ENCODE measurements around the gene ITGB1. TPM values are rescaled to one million over a fixed set of nuclear protein-coding genes. Genes with fewer than 3 reads are reported as not detected.
A peak's percentile ranks its signal among the peaks of the same experiment; 100 is the strongest.
"Not testable (repeated sequence)": the region's sequence is repeated elsewhere in the genome, so short reads cannot be mapped to it uniquely, and the experiment has no call there.

ITGB1 gene
- total RNA-seq = 100 to 1,000 TPM in 3 of 4 donors, 10 to 100 TPM in 1; 70.5 to 323 (median 161) TPM

DNA sequence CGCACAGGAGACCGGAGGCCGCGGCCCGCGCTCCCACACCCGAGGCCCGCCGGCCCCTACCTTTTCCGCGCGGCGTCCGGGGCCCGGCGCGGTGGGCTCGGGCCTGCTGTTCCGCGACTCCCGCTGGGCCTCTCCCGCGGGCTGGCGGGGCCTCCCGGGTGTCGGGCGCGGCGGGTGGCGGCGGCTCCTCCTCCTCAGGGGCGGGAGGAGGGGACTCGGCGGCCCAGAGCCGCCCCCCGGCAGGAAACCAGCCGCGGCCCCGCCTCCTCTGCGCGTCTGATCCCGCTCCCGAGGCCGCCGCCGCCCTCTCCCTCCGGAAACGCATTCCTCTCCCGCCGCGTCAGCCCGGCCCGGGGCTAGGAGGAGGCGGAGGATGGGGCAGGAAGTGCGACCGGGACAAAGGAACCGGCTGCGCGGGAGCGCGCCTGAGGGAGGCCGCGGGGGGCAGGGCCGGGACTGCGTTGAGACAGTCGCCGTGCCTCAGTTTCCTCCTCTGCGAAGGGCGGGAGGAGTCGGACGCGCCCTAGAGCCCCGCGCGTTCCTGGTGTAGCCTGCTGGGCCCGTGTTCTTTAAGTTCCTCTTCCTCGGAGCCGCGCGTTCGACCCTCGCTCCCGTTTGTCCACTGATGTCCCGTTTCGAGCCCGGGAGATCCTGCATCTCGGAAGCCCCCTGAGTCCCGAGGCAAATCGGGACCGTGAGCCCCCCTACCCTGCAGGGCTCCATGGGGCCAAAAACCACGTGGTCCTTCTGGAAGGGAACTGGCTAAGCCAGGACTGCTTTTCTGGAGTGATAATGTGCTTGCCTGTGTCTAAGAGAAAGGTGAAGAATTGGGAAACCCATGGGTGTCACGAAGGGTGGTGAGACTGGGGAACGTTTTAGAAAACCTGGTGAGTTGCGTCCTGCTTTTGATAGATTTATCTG, at the start of gene ITGB1:
Gene ITGB1, minus strand, starts transcription at position 146 of the 921 bp plus-strand sequence. CDS start 22,672 bp downstream, outside the sequence.
- H3K4me1 ChIP-seq = peaks cover 19 to 85% (median 30%) of the 10 kb centered on the region in 3 donors
- TF ChIP-seq, protein P1, sequence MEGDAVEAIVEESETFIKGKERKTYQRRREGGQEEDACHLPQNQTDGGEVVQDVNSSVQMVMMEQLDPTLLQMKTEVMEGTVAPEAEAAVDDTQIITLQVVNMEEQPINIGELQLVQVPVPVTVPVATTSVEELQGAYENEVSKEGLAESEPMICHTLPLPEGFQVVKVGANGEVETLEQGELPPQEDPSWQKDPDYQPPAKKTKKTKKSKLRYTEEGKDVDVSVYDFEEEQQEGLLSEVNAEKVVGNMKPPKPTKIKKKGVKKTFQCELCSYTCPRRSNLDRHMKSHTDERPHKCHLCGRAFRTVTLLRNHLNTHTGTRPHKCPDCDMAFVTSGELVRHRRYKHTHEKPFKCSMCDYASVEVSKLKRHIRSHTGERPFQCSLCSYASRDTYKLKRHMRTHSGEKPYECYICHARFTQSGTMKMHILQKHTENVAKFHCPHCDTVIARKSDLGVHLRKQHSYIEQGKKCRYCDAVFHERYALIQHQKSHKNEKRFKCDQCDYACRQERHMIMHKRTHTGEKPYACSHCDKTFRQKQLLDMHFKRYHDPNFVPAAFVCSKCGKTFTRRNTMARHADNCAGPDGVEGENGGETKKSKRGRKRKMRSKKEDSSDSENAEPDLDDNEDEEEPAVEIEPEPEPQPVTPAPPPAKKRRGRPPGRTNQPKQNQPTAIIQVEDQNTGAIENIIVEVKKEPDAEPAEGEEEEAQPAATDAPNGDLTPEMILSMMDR (IDR thresholded peaks at IDR 0.05) = no peak
- peak in 3 of 4 donors; percentile 94 to 98 (median 96) for TF ChIP-seq POLR2A (IDR thresholded peaks at IDR 0.05)
- DNase-seq = peak; percentile 68
- 0% methylated on average over 3 to 13 of the region's 94 CpGs for WGBS, 2 donors
- intact Hi-C loops (cut with DNase I) = no loop called here
- H3K9me3 ChIP-seq = no peaks in the 10 kb centered on the region
- peak within 1 kb of the TSS; percentile 95 to 98 (median 96) for H3K27ac ChIP-seq
- no peaks in the 10 kb centered on the region for H3K27me3 ChIP-seq
- no peaks in the 10 kb centered on the region for H3K36me3 ChIP-seq
- H3K4me3 ChIP-seq = peak within 1 kb of the TSS; percentile 72 to 98 (median 94)

DNA sequence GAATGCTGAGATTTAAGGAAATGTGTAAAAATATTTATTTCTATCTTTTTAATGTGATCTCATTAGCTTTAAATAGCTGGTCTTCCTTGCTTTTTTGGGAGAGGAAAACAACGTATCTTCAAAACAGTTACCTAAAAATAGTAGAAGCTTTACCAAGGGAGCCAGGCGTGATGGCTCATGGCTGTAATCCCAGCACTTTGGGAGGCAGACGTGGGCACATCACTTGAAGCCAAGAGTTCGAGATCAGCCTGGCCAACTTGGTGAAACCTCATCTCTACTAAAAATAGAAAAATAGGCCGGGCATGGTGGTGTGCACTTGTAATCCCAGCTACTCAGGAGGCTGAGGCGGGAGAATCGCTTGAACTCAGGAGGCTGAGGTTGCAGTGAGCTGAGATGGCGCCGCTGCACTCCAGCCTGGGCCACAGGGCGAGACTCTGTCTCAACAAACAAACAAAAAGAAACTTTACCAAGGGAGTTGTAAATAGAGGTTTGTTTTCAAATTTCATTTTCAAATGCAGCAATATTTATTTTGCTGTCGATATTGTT, 48.4 kb upstream of the ITGB1 start:
- no peaks in the 10 kb centered on the region for H3K27me3 ChIP-seq
- H3K4me3 ChIP-seq = no peak overlapping the region
- no peaks in the 10 kb centered on the region for H3K9me3 ChIP-seq
- peak overlapping the region; percentile 78 to 87 (median 82) for H3K27ac ChIP-seq
- intact Hi-C loops (cut with DNase I) = loop anchor here (5.0 to 10.0 kb wide), 2 partner anchors 118 to 209 kb away; no protein-coding TSS in a partner anchor
- WGBS, 2 donors = 67 to 72% methylated on average over 11 of the region's 11 CpGs
- TF ChIP-seq, protein P1 (IDR thresholded peaks at IDR 0.05) = no peak
- no peak for TF ChIP-seq POLR2A (IDR thresholded peaks at IDR 0.05)
- DNase-seq = no peak
- H3K36me3 ChIP-seq = no peaks in the 10 kb centered on the region
- peaks cover 3 to 42% (median 15%) of the 10 kb centered on the region in 3 donors for H3K4me1 ChIP-seq

DNA sequence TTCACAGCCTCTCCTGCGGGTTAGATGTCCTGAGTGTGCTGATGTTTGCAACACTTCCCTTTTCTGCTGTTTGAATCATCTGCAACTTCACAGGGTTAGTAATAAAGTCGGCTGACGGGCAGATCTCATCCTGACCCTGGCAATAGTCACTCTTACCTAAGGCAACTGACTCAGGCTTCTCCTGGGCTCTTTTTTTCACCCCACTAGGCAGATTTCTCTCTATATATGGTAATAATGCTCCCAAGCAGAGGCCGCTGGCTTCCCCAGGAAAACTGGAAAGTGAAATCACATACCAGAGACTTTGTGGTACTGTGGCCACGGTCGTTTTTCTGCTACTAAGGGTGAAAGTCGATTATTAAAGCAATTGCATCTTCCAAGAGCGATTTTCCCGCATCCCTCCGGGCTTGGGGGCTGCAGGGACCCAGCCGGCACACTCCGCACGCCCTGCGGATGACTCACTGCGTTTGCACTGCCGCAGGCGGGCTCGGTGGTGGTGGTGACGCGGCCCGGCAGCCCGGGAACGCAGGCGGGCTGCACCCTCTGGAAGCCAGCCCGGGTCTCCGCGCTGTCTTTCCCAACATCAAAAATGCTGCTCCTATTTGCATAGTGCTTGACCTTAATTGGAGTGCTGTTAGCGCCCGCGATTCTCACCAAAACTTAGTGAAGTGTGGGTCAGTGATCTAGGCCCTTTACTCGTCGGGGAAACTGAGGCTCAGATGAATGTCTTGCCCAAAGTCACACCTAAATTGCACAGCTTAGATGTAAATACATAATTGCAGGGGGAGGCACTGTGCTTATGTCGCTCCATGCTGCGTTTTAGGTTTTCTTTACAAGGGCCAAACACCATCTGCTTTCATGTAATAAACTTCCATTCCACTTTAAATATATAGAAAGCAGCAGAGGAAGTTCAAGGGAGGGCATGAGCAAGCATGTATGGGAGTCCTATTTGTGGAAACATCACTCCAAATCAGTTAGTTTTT, 47.6 kb upstream of the ITGB1 start:
- WGBS, 2 donors = 5 to 6% methylated on average over 16 of the region's 34 CpGs
- Histone ChIP-seq H3K4me3 (peak overlapping the region; percentile 32 to 65 (median 52)), H3K9me3 (no peaks in the 10 kb centered on the region), H3K27ac (peak overlapping the region; percentile 78 to 87 (median 82)), H3K4me1 (peaks cover 3 to 39% (median 15%) of the 10 kb centered on the region in 3 donors), H3K36me3 (no peaks in the 10 kb centered on the region), H3K27me3 (no peaks in the 10 kb centered on the region)
- TF ChIP-seq, protein P1 (IDR thresholded peaks at IDR 0.05) = no peak
- peak in 3 of 4 donors; percentile 40 to 56 (median 56) for TF ChIP-seq POLR2A (IDR thresholded peaks at IDR 0.05)
- intact Hi-C loops (cut with DNase I) = loop anchor here (5.0 to 10.0 kb wide), 2 partner anchors 119 to 208 kb away; no protein-coding TSS in a partner anchor
- no peak for DNase-seq

DNA sequence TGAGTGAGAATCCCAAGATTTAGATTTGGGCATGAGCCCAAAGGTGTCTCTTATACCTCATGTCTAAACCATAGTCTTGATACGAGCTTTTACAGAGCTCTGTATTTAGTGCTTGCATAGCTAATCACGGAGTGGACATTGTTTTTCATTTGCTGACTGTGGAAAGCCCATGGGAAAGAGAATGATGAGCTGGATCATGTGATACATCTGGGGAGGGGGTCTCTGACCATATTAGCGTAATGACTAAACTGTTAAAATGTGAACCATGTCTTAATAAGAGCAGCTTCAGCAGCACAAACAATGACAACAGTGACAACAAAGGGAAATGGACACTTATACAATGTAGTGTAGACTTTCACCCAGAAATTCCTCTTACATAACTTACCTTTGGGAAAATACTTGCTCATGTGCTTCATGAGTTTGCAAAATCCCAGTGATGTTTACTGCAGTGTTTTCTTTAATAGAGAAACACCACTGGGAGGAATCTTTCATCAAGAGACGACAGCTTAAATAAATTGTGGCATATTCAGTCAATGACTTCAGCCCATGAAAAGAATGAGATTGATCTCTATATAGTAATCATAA, 44.0 kb upstream of the ITGB1 start:
- intact Hi-C loops (cut with DNase I) = loop anchor here (10.0 kb wide), 1 partner anchor 123 kb away; no protein-coding TSS in a partner anchor

DNA sequence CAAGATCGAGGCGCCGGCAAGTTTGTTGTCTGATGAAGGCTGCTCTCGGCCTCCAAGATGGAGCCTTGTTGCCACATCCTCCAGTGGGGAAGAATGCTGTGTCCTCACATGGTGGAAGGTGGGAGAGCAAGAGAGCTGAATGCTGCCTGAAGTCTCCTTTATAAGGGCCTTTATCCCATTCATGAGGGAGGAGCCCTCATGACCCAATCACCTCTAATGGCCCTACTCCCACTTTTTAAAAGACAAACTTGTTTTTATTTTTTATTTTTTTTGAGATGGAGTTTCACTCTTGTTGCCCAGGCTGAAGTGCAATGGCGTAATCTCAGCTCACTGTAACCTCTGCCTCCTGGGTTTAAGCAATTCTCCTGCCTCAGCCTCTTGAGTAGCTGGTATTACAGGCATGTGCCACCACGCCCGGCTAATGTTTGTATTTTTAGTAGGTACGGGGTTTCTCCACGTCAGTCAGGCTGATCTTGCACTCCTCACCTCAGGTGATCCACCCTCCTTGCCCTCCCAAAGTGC, 40.1 kb upstream of the ITGB1 start:
- DNase-seq; H3K27ac ChIP-seq; H3K27me3 ChIP-seq; H3K4me1 ChIP-seq; H3K4me3 ChIP-seq; H3K9me3 ChIP-seq; intact Hi-C loops (cut with DNase I); H3K36me3 ChIP-seq: not testable (repeated sequence)
- WGBS, 2 donors = 71 to 79% methylated on average over 9 of the region's 9 CpGs

More for the DNA sequence above, 44.0 kb upstream of the ITGB1 start:
- Histone ChIP-seq H3K4me3 (no peak overlapping the region), H3K36me3 (no peaks in the 10 kb centered on the region), H3K4me1 (peaks cover 0 to 25% (median 9%) of the 10 kb centered on the region in 3 donors), H3K27me3 (no peaks in the 10 kb centered on the region), H3K9me3 (no peaks in the 10 kb centered on the region), H3K27ac (no peak overlapping the region)
- 84 to 90% methylated on average over 4 of the region's 4 CpGs for WGBS, 2 donors
- TF ChIP-seq POLR2A (IDR thresholded peaks at IDR 0.05) = no peak
- TF ChIP-seq, protein P1 (IDR thresholded peaks at IDR 0.05) = no peak
- DNase-seq = no peak
